Naive B cell (primary cell): ENCODE results near the gene C1orf210. TPM values are rescaled to one million over a fixed set of nuclear protein-coding genes. Genes with fewer than 3 reads are reported as not detected.

Experiments used
- ATAC-seq, 2 donors: fragments of 150-1000 bp; cut with Tn5 transposase; 2 replicates each; pipeline ENCODE4 v1.10.0; 2021; ENCODE audit warnings: low read depth in 2 of 2, mild to moderate bottlenecking in 2 of 2, moderate library complexity in 2 of 2
- DNase-seq: peaks from one replicate; pipeline ENCODE4 v3.0.0; 2022
- H3K27ac Mint-ChIP-seq, 6 donors: one replicate each; pipeline ENCODE4 v1.8.0; 2020 to 2022; ENCODE audit warnings: mild to moderate bottlenecking in 6 of 6, mixed read lengths in 6 of 6, moderate library complexity in 5 of 6, inconsistent platforms in 2 of 6
- H3K27me3 Mint-ChIP-seq, 3 donors: one replicate each; pipeline ENCODE4 v1.8.0; 2021 to 2022; ENCODE audit warnings: mixed read lengths in 3 of 3, mild to moderate bottlenecking in 1 of 3
- H3K36me3 Mint-ChIP-seq, 2 donors: one replicate each; pipeline ENCODE4 v1.8.0; 2020 to 2022; ENCODE audit warnings: mixed read lengths in 2 of 2, inconsistent platforms in 1 of 2, mild to moderate bottlenecking in 1 of 2
- H3K4me1 Mint-ChIP-seq, 3 donors: one replicate each; pipeline ENCODE4 v1.8.0; 2020 to 2022; ENCODE audit warnings: mixed read lengths in 3 of 3, inconsistent platforms in 1 of 3, mild to moderate bottlenecking in 1 of 3, moderate library complexity in 1 of 3
- H3K4me3 Mint-ChIP-seq, 8 donors: one replicate each; pipeline ENCODE4 v1.8.0; 2020 to 2022; ENCODE audit warnings: mild to moderate bottlenecking in 8 of 8, mixed read lengths in 8 of 8, moderate library complexity in 8 of 8, inconsistent platforms in 2 of 8
- H3K9me3 Mint-ChIP-seq, 7 donors: one replicate each; pipeline ENCODE4 v1.8.0; 2020 to 2022; ENCODE audit warnings: mixed read lengths in 7 of 7, mild to moderate bottlenecking in 5 of 7, inconsistent platforms in 2 of 7, moderate library complexity in 1 of 7
- polyA plus RNA-seq, 6 donors: library from polyadenylated mRNA; unstranded; fragments of 300-500 nt; fragmentation: Illumina TruSeq; gene quantifications; one replicate each; pipeline ENCODE4 v1.2.3, GENCODE V29; 2021; ENCODE audit warnings: low read depth in 6 of 6

The C1orf210 gene
- polyA plus RNA-seq, 6 donors from 2014 or later: not detected

DNA sequence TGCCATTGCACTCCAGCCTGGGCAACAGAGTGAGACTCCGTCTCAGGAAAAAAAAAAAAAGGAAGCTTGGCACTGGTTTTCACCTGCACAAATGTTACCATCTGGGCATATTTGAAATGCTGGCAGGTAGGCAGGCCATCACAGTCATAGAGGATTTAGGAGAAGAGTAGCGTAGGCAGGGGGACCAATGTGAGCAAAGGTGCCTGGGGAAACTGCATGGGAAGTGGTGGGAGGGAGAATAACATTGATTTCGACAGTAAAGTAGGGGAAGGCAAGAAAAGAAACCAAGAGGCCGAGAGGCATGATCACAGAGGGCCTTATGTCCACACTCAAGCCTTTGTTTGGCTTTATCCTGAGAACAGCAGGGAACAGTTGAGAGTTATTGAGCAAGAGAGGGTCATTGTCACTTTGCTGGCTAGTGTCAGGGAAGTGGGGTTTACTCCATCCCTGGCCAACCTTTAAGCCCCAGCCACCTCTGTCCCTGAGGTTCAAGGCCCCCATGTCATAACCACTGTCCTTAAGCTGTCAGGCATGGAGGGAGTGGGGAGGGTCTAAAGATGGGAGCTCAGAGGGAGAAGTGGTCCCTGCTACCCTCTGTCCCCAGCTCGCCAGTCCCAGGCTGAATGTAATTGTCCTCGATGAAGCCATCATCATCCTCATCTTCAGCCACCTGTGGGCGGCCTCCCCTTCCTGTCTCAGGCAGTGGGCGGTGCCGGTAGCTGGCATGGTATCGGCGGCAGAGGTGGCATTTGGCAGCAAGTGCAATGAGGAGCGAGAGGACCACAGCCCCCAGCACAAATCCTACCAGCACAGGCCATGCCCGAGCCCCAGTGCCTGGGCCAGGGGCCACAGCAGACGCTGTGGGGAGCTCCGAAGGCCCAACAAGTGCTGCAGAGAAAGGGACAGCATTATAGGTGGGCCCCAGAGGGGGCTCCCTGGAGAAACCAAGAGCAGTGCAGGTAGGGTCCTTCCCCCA is 2.9 kb downstream of the C1orf210 start:
- Mint-ChIP-seq H3K36me3 (no peaks in the 10 kb centered on the region), H3K27ac (no peak overlapping the region), H3K9me3 (peaks cover 0 to 3% (median 0%) of the 10 kb centered on the region in 7 donors), H3K4me3 (no peak overlapping the region), H3K4me1 (peaks cover 0 to 3% (median 0%) of the 10 kb centered on the region in 3 donors), H3K27me3 (peaks cover 0 to 29% (median 16%) of the 10 kb centered on the region in 3 donors)
- ATAC-seq: no peak
- DNase-seq: no peak

DNA sequence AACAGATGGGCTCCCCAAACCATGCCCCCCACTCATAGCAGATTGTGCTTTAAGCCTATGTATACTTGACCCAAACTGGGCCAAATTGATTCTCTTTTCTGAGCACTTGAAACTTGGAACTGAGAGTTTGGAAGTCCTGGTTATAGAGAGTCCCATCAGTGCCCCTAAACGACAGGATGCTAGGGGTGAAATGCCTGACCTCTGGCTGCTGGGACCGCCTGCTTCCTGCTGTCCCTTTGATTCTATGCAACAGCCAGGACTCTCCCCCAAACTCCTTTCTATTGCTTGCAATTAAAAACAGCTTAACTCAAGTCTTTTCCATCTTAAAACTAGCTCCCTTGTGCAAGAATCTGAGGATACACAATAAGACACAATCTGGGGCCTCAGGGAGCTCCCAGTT is 4.7 kb downstream of the C1orf210 start:
- Mint-ChIP-seq H3K27me3 (peaks cover 0 to 33% (median 15%) of the 10 kb centered on the region in 3 donors), H3K9me3 (peaks cover 0 to 3% (median 0%) of the 10 kb centered on the region in 7 donors), H3K4me1 (peaks cover 0 to 3% (median 3%) of the 10 kb centered on the region in 3 donors), H3K36me3 (no peaks in the 10 kb centered on the region), H3K4me3 (no peak overlapping the region), H3K27ac (peak overlapping the region in 1 of 6 donors; percentile 49)
- DNase-seq (no peak), ATAC-seq (no peak)

DNA sequence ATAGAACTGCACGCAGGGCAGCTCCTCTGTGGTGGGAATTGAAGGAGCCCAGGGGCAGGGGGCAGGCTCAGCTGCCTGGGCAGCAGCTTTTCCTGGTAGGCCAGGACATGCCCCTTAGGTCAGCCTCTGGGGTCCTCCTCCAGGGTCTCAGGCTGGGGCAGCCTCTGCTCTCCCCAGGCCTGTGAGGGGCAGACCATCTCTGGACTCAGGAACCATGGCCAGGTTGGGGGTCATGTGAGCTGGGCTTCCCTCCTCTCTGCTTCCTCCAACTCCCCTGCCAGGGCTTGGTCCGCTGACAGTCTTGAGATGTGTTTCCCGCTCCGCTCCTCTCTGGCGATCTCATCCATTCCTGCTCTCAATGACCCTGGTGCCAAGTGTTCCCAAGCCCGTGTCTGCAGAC is 5.7 kb downstream of the C1orf210 start:
- H3K4me1 Mint-ChIP-seq: peaks cover 0 to 4% (median 2%) of the 10 kb centered on the region in 3 donors
- H3K27ac Mint-ChIP-seq: peak overlapping the region in 1 of 6 donors; percentile 72
- no peak for ATAC-seq
- peaks cover 0 to 29% (median 15%) of the 10 kb centered on the region in 3 donors for H3K27me3 Mint-ChIP-seq
- H3K9me3 Mint-ChIP-seq: peaks cover 0 to 3% (median 0%) of the 10 kb centered on the region in 7 donors
- no peaks in the 10 kb centered on the region for H3K36me3 Mint-ChIP-seq
- no peak overlapping the region for H3K4me3 Mint-ChIP-seq
- DNase-seq: no peak

DNA sequence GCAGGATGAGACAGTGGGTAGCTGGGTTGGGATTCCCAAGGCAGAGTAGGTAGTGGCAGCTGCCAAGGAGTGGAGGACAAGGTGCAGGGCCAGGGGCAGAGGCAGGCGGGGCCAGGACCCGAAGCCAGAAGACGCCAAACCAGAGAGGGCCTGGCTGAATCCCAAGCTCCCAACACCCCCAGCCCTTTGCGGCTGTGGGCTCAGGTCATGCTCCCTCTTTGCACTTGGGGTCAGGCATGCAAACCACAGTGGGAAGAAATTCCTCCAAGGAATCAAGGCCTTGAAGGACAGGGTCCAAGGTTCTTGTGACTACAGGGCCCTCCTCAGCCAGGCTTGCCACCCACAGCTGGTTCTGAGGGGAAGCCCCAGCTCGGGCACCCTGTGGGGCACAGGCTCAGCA is 6.2 kb downstream of the C1orf210 start:
- Mint-ChIP-seq H3K4me1 (peaks cover 5 to 8% (median 7%) of the 10 kb centered on the region in 3 donors), H3K36me3 (no peaks in the 10 kb centered on the region), H3K27ac (no peak overlapping the region), H3K4me3 (no peak overlapping the region), H3K27me3 (peaks cover 0 to 27% (median 15%) of the 10 kb centered on the region in 3 donors), H3K9me3 (peaks cover 0 to 3% (median 0%) of the 10 kb centered on the region in 7 donors)
- DNase-seq (no peak), ATAC-seq (no peak)

DNA sequence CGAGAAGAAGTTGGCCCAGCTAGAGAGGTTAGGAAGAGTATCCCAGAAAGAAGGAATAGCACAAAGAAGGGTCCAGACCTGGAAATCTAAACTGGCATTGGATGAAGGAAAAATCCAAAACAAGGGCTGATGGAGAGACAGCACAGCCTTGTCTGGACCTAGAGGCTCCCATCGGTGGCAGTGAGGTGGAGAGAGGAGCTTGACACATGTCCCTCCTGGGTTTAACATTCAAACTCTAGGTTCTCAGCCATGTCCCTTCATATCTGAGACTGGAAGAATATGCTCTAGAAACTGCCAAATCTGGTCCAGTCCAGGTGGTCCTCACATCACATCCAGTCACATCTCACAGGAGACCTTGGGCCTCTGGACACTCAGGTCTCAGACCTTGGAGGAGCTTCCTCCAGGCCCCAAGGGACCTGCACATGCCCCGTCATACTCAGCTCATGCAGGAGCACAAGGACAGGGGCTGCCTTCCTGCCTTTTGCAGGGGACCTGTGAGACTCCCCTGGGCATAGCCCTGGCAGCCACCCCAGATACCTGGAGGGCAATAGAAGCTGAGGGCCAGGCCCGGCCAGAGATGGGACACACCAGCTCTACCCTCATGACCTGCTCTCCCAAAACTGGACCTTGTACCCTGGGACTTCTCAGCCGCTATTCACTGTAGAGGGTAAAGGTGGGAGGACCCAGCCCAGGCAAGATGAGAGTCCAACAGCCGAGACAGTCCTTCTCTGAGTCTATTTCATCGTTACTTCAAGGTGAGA is 8.1 kb downstream of the C1orf210 start:
- Mint-ChIP-seq H3K27me3 (peaks cover 0 to 27% (median 15%) of the 10 kb centered on the region in 3 donors), H3K9me3 (peaks cover 0 to 3% (median 0%) of the 10 kb centered on the region in 7 donors), H3K4me3 (no peak overlapping the region), H3K36me3 (no peaks in the 10 kb centered on the region), H3K4me1 (peaks cover 6 to 9% (median 8%) of the 10 kb centered on the region in 3 donors), H3K27ac (peak overlapping the region in 1 of 6 donors; percentile 42)
- DNase-seq (no peak), ATAC-seq (no peak)

DNA sequence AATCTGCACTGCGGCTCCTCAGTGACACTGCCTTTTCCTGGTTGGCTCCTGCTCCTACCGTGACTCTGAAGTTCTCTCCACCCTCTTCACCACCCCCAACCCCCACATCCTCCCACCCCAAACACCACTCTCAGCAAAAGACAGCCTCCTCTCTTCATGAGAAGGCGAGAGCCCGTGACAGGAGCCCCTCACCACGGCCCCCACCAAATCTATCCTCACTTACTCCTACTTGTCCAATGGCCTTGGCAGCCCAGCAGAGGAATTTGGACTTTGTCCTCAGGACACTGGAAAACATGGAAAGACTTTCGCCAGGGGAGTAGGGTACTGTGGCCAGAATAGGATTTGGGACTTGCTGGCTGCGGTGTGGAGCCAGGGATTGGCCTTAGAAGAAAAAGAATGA is 8.7 kb downstream of the C1orf210 start:
- H3K9me3 Mint-ChIP-seq: peaks cover 0 to 3% (median 0%) of the 10 kb centered on the region in 7 donors
- peak overlapping the region in 1 of 8 donors; percentile 35 for H3K4me3 Mint-ChIP-seq
- H3K27me3 Mint-ChIP-seq: peaks cover 3 to 29% (median 20%) of the 10 kb centered on the region in 3 donors
- no peak overlapping the region for H3K27ac Mint-ChIP-seq
- no peaks in the 10 kb centered on the region for H3K36me3 Mint-ChIP-seq
- ATAC-seq (no peak), DNase-seq (no peak)
- peaks cover 6 to 11% (median 8%) of the 10 kb centered on the region in 3 donors for H3K4me1 Mint-ChIP-seq

DNA sequence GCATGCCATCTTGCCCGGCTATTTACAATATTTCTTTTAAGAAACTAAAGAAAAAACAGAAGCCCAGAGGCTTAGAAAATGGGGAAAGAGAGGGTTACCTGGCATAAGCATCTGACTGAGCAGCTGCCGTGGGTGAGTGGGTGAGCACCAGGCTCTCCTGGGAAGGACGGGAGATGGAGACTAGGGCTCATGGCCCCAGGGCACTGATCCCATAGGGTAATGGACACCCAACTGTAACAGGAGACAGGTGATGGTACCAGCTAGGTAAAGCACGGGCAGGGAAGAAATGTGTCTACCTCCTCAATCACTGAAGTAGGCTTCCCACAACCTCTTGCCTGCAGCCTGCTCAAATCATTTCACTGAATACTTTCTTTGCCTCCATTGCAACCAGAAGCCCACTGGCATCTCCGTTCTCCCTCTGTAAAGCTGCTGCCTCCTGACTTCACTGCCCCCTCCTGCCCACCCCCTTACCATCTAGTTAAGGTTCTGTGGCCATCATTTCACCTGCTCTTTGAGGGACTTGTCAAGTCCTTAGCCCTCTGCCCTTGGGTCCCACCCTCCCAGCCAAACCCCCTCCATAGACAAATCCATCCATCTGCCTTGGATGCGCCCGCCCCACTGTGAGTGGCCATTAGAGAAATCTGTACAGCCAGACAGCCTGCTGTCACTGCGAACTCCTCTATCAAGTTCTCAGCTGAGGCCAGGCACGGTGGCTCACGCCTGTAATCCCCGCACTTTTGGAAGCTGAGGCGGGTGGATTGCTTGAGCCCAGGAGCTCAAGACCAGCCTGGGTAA is 9.4 kb downstream of the C1orf210 start:
- Mint-ChIP-seq H3K4me3 (no peak overlapping the region), H3K36me3 (no peaks in the 10 kb centered on the region), H3K27me3 (peaks cover 7 to 35% (median 26%) of the 10 kb centered on the region in 3 donors), H3K4me1 (peaks cover 6 to 16% (median 10%) of the 10 kb centered on the region in 3 donors), H3K9me3 (peaks cover 0 to 3% (median 0%) of the 10 kb centered on the region in 7 donors), H3K27ac (no peak overlapping the region)
- ATAC-seq: no peak
- no peak for DNase-seq

DNA sequence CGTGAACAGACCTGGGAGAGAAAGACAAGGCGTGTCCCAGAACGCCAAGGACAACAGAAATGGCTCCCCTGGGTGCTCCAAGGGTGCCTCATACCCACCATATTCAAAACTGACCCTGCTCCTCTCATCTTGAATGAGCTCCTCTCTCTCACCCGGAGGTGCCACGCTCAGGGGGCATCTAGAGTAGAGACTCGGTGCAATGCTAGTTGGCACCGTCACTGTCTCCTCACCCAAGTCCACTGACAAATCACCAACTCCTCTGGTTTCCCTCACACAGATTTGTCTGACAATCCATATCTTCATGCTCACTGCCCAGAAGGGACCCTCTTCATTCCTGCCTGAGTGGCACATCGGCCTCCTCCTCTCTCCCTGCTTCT is 10.6 kb downstream of the C1orf210 start:
- H3K27me3 Mint-ChIP-seq: peaks cover 14 to 35% (median 29%) of the 10 kb centered on the region in 3 donors
- H3K9me3 Mint-ChIP-seq: peaks cover 0 to under 1% (median 0%) of the 10 kb centered on the region in 7 donors
- DNase-seq (no peak), ATAC-seq (no peak)
- H3K36me3 Mint-ChIP-seq: no peaks in the 10 kb centered on the region
- peak overlapping the region in 3 of 6 donors; percentile 26 to 90 (median 71) for H3K27ac Mint-ChIP-seq
- H3K4me1 Mint-ChIP-seq: peaks cover 19 to 28% (median 22%) of the 10 kb centered on the region in 3 donors
- H3K4me3 Mint-ChIP-seq: no peak overlapping the region

DNA sequence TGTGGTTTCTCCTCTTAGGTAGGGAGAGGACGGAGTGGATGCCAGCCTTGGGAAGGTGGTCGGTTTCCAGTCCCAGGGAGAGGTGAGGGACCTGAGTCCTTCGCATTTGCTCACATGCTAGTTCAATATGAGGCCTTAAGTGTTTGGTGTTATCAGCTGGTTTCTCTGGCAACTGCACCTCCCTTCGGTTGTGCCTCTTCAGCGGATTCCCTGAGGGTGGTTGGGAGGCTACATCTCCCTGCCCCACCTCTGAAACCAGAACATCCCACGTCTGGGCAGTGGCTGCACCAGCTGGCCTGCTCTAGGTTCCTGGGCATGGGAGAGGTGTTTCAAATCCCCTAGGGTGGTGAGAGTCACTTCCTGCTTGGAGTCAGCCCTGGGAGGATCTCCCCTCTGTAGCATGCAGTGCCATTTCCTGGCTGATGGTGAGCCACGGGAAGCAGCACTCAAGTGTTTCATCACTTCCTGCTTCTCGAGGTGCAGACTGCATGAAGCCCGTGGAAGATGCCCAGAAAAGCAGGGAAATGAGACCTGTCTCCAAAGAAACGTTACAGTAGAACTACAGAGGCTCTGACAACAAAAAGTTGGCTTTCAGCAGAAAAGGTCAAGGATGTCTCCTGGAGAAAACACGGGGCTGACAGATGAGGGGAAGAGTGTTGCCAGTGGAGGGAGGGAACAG is 11.1 kb downstream of the C1orf210 start:
- peaks cover 20 to 30% (median 23%) of the 10 kb centered on the region in 3 donors for H3K4me1 Mint-ChIP-seq
- H3K4me3 Mint-ChIP-seq: peak overlapping the region in 1 of 8 donors; percentile 35
- DNase-seq (no peak), ATAC-seq (peak; percentile 35 to 42)
- H3K9me3 Mint-ChIP-seq: no peaks in the 10 kb centered on the region
- no peaks in the 10 kb centered on the region for H3K36me3 Mint-ChIP-seq
- H3K27me3 Mint-ChIP-seq: peaks cover 14 to 40% (median 33%) of the 10 kb centered on the region in 3 donors
- H3K27ac Mint-ChIP-seq: peak overlapping the region in 1 of 6 donors; percentile 71

DNA sequence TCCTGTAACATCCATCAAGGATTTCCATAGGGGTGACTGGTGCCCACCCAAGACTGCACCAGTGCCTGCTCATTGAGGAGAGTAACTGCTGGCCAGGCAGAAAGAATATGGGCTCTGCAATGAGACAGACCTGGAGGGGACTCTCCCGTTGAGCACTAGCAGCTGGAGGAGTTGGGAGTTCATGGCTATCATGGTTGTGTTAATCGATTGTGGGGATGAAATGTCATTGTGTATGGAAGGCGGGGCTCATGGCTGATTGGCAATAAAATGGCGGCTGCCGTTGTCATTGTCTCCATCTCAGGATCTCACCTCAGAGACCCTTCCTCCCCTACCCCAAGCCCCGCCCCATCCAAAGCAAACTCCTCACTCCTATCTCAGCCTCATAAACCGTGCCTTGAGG is 11.7 kb downstream of the C1orf210 start:
- ATAC-seq (no peak), DNase-seq (no peak)
- H3K27ac Mint-ChIP-seq: no peak overlapping the region
- H3K4me3 Mint-ChIP-seq: peak overlapping the region in 2 of 8 donors; percentile 35 to 77
- H3K36me3 Mint-ChIP-seq: no peaks in the 10 kb centered on the region
- H3K9me3 Mint-ChIP-seq: no peaks in the 10 kb centered on the region
- H3K4me1 Mint-ChIP-seq: peaks cover 20 to 30% (median 23%) of the 10 kb centered on the region in 3 donors
- H3K27me3 Mint-ChIP-seq: peaks cover 14 to 40% (median 34%) of the 10 kb centered on the region in 3 donors

DNA sequence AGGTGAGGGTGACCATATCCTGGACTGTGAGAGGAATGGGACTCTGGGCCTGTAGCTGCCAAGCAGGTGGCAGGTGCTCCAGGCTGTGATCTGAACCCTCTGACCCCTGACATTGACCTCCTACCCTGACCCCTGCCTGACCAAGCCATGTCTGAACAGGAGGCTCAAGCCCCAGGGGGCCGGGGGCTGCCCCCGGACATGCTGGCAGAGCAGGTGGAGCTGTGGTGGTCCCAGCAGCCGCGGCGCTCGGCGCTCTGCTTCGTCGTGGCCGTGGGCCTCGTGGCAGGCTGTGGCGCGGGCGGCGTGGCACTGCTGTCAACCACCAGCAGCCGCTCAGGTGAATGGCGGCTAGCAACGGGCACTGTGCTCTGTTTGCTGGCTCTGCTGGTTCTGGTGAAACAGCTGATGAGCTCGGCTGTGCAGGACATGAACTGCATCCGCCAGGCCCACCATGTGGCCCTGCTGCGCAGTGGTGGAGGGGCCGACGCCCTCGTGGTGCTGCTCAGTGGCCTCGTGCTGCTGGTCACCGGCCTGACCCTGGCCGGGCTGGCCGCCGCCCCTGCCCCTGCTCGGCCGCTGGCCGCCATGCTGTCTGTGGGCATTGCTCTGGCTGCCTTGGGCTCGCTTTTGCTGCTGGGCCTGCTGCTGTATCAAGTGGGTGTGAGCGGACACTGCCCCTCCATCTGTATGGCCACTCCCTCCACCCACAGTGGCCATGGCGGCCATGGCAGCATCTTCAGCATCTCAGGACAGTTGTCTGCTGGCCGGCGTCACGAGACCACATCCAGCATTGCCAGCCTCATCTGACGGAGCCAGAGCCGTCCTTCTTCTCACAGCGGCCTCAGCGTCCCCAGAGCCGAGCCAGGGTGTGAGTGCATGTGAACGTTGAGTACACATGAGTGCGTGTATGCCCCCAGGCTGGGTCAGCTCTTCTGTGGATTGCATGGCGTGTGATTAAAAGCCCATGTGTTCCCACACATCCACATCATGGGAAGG is 12.5 kb downstream of the C1orf210 start:
- Mint-ChIP-seq H3K4me3 (peak overlapping the region in 1 of 8 donors; percentile 77), H3K4me1 (peaks cover 20 to 30% (median 23%) of the 10 kb centered on the region in 3 donors), H3K27ac (no peak overlapping the region), H3K27me3 (peaks cover 14 to 40% (median 34%) of the 10 kb centered on the region in 3 donors), H3K36me3 (no peaks in the 10 kb centered on the region), H3K9me3 (no peaks in the 10 kb centered on the region)
- DNase-seq (no peak), ATAC-seq (no peak)
